Lower leg skin (tissue), 3 donors: ENCODE data around the gene B3GLCT.

Source experiments
- CTCF ChIP-seq, 3 donors: fragments of 450-650 bp; IDR thresholded peaks; one replicate each; pipeline ENCODE4 v1.5.1; 2016; ENCODE audit warnings: antibody characterized with exemption in 3 of 3, mild to moderate bottlenecking in 3 of 3, moderate library complexity in 2 of 3
- POLR2A ChIP-seq, 2 donors: fragments of 450-650 bp; IDR thresholded peaks; one replicate each; pipeline ENCODE4 v1.6.1; 2016 to 2017; ENCODE audit warnings: antibody characterized with exemption in 2 of 2, mild to moderate bottlenecking in 1 of 2, moderate library complexity in 1 of 2

GRCh38 chr13:31200637-31200971 lies 829 bp downstream of the B3GLCT start:
- no peak for TF ChIP-seq CTCF (IDR thresholded peaks at IDR 0.05)
- no peak for TF ChIP-seq POLR2A (IDR thresholded peaks at IDR 0.05)
